ENCODE data around the gene ZFHX3. TPM values are rescaled to one million over a fixed set of nuclear protein-coding genes. Genes with fewer than 3 reads are reported as not detected.

ZFHX3 gene
- total and polyA plus RNA-seq, 3 donors from 2014 or later = 3.3 to 19.9 (median 15.7) TPM

DNA sequence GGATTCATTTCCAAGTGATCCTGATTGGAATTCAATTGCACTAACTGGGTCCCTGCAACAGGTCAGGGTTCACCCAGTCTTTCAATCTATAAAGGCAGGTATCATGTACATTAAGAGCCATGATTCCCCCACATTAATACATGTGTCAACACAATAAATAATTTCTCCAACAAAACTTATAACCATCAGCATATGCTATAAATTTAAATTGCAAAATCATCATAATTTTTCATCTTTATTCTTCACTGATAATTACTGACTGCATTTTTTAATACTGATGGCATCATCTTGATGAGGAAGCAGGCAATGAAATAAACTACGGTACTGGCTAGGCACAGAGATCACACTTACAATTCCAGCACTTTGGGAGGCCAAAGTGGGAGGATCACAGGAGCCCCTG, 59.4 kb downstream of the ZFHX3 start:
- WGBS, 2 donors = 90 to 96% methylated on average over 1 of the region's 1 CpG
- H3K4me1 ChIP-seq = peaks cover 26% of the 10 kb centered on the region
- H3K4me3 ChIP-seq = no peak overlapping the region
- H3K27me3 ChIP-seq = no peaks in the 10 kb centered on the region
- no peak for DNase-seq
- no peaks in the 10 kb centered on the region for H3K9me3 ChIP-seq
- no peaks in the 10 kb centered on the region for H3K36me3 ChIP-seq (ENCODE audit: low read depth, missing control alignments)
- no peak for TF ChIP-seq POLR2A (IDR thresholded peaks at IDR 0.05)
- TF ChIP-seq, protein P1, sequence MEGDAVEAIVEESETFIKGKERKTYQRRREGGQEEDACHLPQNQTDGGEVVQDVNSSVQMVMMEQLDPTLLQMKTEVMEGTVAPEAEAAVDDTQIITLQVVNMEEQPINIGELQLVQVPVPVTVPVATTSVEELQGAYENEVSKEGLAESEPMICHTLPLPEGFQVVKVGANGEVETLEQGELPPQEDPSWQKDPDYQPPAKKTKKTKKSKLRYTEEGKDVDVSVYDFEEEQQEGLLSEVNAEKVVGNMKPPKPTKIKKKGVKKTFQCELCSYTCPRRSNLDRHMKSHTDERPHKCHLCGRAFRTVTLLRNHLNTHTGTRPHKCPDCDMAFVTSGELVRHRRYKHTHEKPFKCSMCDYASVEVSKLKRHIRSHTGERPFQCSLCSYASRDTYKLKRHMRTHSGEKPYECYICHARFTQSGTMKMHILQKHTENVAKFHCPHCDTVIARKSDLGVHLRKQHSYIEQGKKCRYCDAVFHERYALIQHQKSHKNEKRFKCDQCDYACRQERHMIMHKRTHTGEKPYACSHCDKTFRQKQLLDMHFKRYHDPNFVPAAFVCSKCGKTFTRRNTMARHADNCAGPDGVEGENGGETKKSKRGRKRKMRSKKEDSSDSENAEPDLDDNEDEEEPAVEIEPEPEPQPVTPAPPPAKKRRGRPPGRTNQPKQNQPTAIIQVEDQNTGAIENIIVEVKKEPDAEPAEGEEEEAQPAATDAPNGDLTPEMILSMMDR (IDR thresholded peaks at IDR 0.05) = no peak
- intact Hi-C loops (cut with DNase I; ENCODE audit: low total_unique reads) = loop anchor here (10.0 kb wide), 1 partner anchor 54 kb away; no protein-coding TSS in a partner anchor
- peak overlapping the region in 1 of 2 donors; percentile 79 for H3K27ac ChIP-seq

DNA sequence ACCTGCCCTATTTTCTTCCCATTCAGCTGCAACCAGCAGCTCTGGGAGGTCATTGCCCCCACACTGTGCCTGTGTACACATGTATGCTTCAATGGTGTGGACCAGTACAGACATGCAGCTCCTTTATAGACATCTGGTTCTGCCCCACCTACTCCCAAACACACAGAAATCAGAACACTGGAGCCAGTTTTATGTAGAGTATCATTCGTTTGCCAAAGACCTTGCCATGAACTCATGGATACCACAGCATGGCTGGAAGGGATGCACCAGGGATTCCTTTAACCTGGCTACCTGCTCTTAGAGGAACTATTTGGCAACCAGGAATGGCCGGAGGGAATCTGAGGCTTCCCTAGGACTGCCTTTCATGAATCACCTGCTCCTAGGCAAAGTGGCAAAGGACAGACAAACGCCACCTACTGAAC, 60.4 kb downstream of the ZFHX3 start:
- Histone ChIP-seq H3K4me3 (no peak overlapping the region), H3K27me3 (no peaks in the 10 kb centered on the region), H3K9me3 (no peaks in the 10 kb centered on the region), H3K36me3 (ENCODE audit: low read depth, missing control alignments) (no peaks in the 10 kb centered on the region), H3K4me1 (peaks cover 26% of the 10 kb centered on the region), H3K27ac (no peak overlapping the region)
- intact Hi-C loops (cut with DNase I; ENCODE audit: low total_unique reads) = loop anchor here (10.0 kb wide), 1 partner anchor 53 kb away; no protein-coding TSS in a partner anchor
- TF ChIP-seq, protein P1 (IDR thresholded peaks at IDR 0.05) = no peak
- TF ChIP-seq POLR2A (IDR thresholded peaks at IDR 0.05) = no peak
- WGBS, 2 donors = 78 to 81% methylated on average over 3 of the region's 3 CpGs
- no peak for DNase-seq

DNA sequence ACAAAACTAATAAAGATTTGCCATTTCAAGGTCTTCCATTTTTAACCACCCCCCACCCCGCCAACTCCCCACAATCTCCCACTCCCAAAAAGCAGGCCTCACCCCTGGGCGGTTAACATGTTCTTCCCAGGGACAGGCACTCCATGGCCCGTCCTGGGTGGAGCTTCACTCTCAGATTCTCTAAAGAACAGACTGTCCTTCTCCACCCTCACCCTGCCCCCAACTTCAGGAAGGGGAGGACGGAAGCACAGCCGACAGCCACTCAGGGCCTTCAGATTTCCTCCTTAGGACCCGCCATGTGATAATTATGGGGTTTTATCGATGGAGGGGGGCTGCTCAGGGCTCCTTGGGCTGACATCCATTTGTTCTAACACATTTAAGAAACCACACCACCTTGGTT, 61.9 kb downstream of the ZFHX3 start:
- intact Hi-C loops (cut with DNase I; ENCODE audit: low total_unique reads) = loop anchor here (10.0 kb wide), 1 partner anchor 51 kb away; no protein-coding TSS in a partner anchor

DNA sequence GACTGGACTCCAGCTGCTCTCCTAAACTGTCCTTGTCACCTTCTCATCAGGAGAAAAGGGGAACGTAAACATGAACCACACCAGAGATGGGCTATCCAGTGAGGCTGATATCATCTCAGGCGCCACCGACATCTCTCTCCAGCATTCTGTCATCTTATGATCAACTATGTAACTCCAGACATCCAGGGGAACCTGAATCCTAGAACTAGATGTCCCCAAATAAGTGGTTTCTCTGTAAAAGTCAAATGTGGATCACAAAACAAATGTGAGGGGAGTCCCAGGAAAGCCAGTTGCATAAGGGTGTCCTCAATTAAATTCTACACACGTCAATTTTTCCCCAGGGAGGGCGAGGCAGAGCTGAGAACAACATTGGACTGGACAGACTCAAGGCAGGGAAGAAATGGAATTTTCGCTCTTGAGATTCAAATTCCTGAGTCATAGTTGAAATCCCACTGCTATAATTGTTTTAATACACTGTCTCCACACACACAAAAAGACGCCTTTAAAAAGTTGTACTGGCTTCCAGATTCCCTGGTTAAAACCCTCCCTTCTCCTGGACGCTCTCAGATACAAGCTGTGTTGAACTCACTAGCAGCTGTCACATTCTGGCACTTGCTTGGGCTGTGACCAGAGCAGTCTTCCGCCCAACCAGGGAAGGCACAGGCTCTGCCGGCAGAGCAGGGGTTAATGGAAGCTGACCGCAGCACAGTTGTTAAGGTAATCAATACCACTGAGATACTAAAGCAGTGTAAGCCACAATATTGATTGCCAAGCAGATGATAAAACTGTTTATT, 62.6 kb downstream of the ZFHX3 start:
- 37 to 52% methylated on average over 11 of the region's 11 CpGs for WGBS, 2 donors
- H3K4me1 ChIP-seq = peaks cover 29% of the 10 kb centered on the region
- no peak overlapping the region for H3K4me3 ChIP-seq
- intact Hi-C loops (cut with DNase I; ENCODE audit: low total_unique reads) = loop anchor here (10.0 kb wide), 1 partner anchor 51 kb away; no protein-coding TSS in a partner anchor
- H3K9me3 ChIP-seq = no peaks in the 10 kb centered on the region
- peak overlapping the region; percentile 59 to 89 for H3K27ac ChIP-seq
- H3K27me3 ChIP-seq = no peaks in the 10 kb centered on the region
- peak; percentile 63 for DNase-seq
- no peak for TF ChIP-seq POLR2A (IDR thresholded peaks at IDR 0.05)
- TF ChIP-seq, protein P1 (IDR thresholded peaks at IDR 0.05) = no peak
- no peaks in the 10 kb centered on the region for H3K36me3 ChIP-seq (ENCODE audit: low read depth, missing control alignments)

More for the DNA sequence above, 61.9 kb downstream of the ZFHX3 start:
- Histone ChIP-seq H3K4me3 (no peak overlapping the region), H3K9me3 (no peaks in the 10 kb centered on the region), H3K27me3 (no peaks in the 10 kb centered on the region), H3K4me1 (peaks cover 23% of the 10 kb centered on the region), H3K36me3 (ENCODE audit: low read depth, missing control alignments) (no peaks in the 10 kb centered on the region), H3K27ac (peak overlapping the region; percentile 59 to 89)
- 32 to 60% methylated on average over 5 to 7 of the region's 7 CpGs for WGBS, 2 donors
- DNase-seq = peak; percentile 82
- no peak for TF ChIP-seq POLR2A (IDR thresholded peaks at IDR 0.05)
- TF ChIP-seq, protein P1 (IDR thresholded peaks at IDR 0.05) = no peak

Data from testis (tissue), 3 donors.